Measurements from ENCODE around the gene F13A1.

F13A1 gene

GRCh38 chr6:6319952-6320811, at the start of gene F13A1:
TSS of gene F13A1 (minus strand) at chr6:6320662. CDS start at chr6:6318664, 1,998 bp downstream.
- no peak for DNase-seq

GRCh38 chr6:6368684-6369052, 48.2 kb upstream of the F13A1 start:
- DNase-seq = no peak

GRCh38 chr6:6368040-6368683, 47.7 kb upstream of the F13A1 start:
- peak; percentile 55 for DNase-seq

GRCh38 chr6:6366803-6367202, 46.3 kb upstream of the F13A1 start:
- peak; percentile 91 for DNase-seq

DNA sequence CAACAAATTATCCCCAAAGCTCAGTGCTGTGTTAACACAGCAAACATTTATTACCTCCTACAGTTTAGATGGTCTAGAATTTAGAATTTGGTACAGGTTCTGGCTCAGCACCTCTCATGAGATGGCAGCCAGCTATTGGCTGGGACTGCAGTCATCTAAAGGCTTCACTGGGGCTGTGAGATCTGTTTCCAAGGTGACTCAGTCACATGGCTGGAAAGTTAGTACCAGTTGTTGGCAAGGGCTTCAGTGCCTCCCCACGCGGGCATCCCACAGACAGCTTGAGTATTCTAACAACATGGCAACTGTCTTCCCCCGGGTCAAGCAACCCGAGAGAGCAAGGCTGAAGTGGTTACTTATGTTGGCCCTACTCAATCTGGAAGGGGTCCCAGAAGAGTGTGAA, 44.8 kb upstream of the F13A1 start:
- no peak for DNase-seq

- DNase-seq = no peak
These were observed 41.8 kb upstream of the F13A1 start for GRCh38 chr6:6362056-6362840.

DNA sequence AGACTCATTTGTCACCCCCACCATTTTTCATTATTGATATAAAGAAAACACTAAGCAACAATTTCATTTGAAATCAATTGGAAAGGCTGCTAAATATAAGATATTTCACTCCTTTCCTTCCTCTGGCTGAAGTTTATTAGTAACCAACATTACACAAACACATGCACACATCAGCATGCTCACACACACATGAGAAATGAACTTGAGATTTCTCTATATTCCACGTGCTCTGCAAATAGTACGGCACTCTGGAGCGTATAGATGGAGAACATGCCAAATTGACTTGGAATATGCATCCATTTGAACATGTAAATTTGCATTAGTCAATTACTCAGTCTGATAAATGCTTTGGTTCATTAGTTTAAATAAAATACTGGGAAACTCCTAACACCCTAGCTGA, 37.1 kb upstream of the F13A1 start:
- no peak for DNase-seq

- no peak for DNase-seq
These were observed 36.6 kb upstream of the F13A1 start for GRCh38 chr6:6357032-6357431.

DNA sequence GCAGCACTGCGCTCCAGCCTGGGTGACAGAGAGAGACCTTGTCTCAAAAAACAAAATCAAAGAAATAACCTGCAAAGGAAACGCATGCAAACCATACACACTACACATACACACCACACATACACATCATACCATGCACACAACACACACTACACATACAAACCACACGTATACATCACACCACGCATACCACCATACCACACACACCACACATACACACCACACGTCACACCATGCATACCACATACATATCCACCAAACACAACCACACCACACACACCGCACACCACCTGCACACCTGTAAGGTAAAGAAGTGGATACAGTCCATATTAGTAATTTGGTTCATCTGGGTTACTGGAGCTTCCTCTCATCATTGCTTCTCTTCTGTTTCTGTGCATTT, 32.3 kb upstream of the F13A1 start:
- no peak for DNase-seq

- DNase-seq = no peak
These were observed 31.1 kb upstream of the F13A1 start for GRCh38 chr6:6351511-6352025.

- DNase-seq = no peak
These were observed 30.2 kb upstream of the F13A1 start for GRCh38 chr6:6350696-6351095.

GRCh38 chr6:6348256-6348655, 27.8 kb upstream of the F13A1 start:
- DNase-seq = no peak

GRCh38 chr6:6346427-6347023, 26.1 kb upstream of the F13A1 start:
- no peak for DNase-seq

DNA sequence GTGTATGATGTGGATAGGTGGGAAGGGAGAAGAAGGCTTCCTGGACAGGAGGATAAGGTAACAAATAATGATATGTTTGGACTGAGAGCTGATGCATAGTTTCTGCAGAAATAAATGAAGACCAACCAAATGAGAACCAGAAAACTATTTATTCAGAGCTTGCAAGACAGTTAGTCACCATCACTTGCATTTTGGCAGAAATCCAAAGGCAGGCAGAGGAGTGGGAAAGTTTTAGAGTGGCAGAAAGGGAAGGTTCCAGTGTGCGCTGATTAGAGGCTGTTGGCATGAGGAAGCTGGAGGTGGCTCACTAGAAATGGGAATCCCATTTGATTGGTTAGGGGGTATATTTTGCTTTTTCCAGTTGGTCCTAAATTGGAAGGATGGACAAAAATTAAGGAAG, 13.0 kb upstream of the F13A1 start:
- DNase-seq = no peak

GRCh38 chr6:6332811-6333244, 12.4 kb upstream of the F13A1 start:
- DNase-seq = no peak

- DNase-seq = no peak
These were observed 11.6 kb upstream of the F13A1 start for GRCh38 chr6:6331946-6332601.

DNA sequence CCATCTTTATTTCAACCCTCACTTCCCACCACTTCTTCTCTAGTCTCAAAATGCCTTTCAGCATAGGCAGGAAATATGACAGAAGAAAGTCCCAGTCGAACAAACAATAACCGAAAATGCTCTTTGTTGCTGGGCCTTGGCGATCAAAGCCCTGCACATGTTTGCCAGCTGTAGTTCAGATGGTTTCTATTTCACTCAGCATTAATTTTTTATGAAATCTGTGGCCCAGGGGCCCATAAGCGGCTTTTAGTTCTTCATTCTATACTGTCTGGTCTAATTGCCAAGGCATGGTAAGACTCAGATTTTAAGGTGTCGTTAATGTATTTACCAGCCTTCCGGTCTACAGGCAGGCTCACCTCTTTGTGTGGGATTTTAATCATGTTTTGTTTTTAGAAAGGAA, 10.9 kb upstream of the F13A1 start:
- DNase-seq = no peak

DNA sequence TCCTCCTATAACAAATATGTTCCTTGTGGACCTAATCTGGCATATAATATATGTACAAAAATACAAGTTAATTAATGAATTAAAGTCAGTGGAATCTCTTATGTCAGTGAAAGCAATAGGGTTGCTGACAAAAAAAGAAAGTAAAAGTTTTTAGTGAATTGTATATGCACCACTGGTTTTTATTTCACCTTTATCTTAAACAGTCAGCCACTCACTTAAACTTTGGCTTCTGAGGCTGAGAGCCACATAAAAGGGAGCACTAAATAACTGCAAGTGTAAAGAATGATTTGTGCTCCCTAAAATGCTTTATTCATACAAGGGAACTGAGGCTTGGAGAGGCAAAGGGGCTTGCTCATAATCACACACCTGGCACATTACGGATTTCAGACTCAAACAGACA, 9.9 kb upstream of the F13A1 start:
- no peak for DNase-seq

DNA sequence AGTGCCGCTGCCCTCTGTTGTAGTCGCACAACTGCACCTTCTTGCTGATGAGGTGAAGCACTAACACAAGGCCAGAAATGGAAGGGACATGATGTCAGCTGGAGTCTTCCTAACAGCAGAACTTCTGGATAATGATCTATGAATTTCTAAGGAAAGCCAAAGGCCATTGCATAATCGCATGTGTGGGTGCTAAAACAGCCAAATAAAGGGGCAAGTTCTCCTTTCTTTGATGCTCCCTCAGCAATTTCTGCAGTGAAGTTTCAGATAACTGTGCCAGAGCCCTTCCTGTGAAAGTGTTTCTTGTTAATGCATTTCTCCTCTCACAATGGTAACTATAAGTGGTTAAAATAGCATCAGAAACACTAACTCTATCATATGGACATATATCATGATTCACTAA, 8.0 kb upstream of the F13A1 start:
- DNase-seq = no peak

GRCh38 chr6:6323352-6323751, 2.9 kb upstream of the F13A1 start:
- DNase-seq = no peak

DNA sequence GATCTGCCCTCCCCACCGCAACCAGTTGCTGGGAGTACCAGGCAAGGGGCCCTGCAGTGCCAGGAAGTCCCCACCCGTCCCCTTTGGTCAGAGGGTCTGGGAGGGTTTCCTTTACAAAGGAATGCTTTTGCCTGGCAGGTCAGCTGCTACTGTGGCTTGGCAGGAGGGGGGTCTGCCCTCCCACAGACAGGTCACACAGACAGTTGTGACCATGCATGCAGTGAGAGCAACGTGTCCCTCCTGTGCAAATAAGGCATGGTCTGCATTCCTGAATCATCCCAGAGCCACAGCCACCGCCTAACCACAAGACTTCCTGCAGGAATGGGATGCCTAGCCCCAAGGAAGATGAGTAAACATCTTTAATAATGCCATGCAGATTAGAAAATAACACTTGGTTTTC, 439 bp upstream of the F13A1 start:
- DNase-seq = no peak

All from NCI-H2029 (cell line).